ENCODE results near the gene OGFR.

GRCh38 chr20:62856931-62857619 is 52.4 kb downstream of the OGFR start:
- TF ChIP-seq POLR2A (IDR thresholded peaks at IDR 0.05) (no peak), CTCF (IDR thresholded peaks at IDR 0.05) (no peak)
